ENCODE measurements around the gene NAB1.

DNA sequence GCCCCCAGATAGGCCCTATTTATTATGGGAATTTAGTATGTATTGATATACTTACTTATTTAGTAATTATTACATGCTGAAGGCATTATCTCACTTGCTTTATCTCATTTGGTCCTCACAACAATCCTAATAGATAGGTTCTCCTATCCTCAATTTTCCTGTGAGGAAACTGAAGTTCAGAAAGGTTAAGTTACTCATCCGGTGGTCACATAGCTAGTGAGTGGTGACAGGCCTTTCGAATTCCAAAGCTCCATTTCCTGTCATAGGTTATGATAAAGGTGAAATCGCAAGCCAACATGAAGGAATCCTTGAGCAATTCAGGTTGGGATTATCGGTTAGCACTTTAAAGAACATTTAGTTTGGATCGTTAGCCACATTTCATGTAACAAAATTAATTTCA, 33.3 kb downstream of the NAB1 start:
- TF ChIP-seq, protein P1, sequence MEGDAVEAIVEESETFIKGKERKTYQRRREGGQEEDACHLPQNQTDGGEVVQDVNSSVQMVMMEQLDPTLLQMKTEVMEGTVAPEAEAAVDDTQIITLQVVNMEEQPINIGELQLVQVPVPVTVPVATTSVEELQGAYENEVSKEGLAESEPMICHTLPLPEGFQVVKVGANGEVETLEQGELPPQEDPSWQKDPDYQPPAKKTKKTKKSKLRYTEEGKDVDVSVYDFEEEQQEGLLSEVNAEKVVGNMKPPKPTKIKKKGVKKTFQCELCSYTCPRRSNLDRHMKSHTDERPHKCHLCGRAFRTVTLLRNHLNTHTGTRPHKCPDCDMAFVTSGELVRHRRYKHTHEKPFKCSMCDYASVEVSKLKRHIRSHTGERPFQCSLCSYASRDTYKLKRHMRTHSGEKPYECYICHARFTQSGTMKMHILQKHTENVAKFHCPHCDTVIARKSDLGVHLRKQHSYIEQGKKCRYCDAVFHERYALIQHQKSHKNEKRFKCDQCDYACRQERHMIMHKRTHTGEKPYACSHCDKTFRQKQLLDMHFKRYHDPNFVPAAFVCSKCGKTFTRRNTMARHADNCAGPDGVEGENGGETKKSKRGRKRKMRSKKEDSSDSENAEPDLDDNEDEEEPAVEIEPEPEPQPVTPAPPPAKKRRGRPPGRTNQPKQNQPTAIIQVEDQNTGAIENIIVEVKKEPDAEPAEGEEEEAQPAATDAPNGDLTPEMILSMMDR (IDR thresholded peaks at IDR 0.05; ENCODE audit: insufficient read depth, low read length, poor library complexity, severe bottlenecking), result no peak
- TF ChIP-seq EZH2phosphoT487 (conservative IDR thresholded peaks at IDR 0.05; ENCODE audit: low read length), result no peak
